HEK293 (cell line): ENCODE measurements around the gene TNS3.

ENCODE experiments used
- CTCF ChIP-seq: fragments of 450-650 bp; formaldehyde crosslinking; IDR thresholded peaks from 2 replicates; pipeline ENCODE4 v1.5.1; 2016; ENCODE audit warnings: missing biosample characterization, missing genetic modification characterization
- HOXA7 ChIP-seq: sonication (generic); formaldehyde crosslinking; IDR thresholded peaks from 2 replicates; pipeline ENCODE4 v1.8.1; 2022; ENCODE audit warnings: missing genetic modification reagents, borderline replicate concordance
- YY1 ChIP-seq: fragments of 450-650 bp; formaldehyde crosslinking; IDR thresholded peaks from 2 replicates; pipeline ENCODE4 v1.5.1; 2018; ENCODE audit warnings: missing biosample characterization, missing genetic modification characterization
- ZFHX2 ChIP-seq: fragments of 450-650 bp; formaldehyde crosslinking; conservative IDR thresholded peaks from 2 replicates; pipeline ENCODE4 v1.5.1; 2016; ENCODE audit warnings: missing biosample characterization, missing genetic modification characterization
- ZNF16 ChIP-seq: fragments of 450-650 bp; formaldehyde crosslinking; IDR thresholded peaks from 2 replicates; pipeline ENCODE4 v1.5.1; 2016; ENCODE audit warnings: low read depth, missing biosample characterization, missing genetic modification characterization
- ZNF24 ChIP-seq: fragments of 450-650 bp; formaldehyde crosslinking; IDR thresholded peaks from 2 replicates; pipeline ENCODE4 v1.5.1; 2016; ENCODE audit warnings: missing biosample characterization, missing genetic modification characterization
- ZNF404 ChIP-seq: fragments of 450-650 bp; formaldehyde crosslinking; IDR thresholded peaks from 2 replicates; pipeline ENCODE4 v1.5.1; 2017; ENCODE audit warnings: missing biosample characterization, missing genetic modification characterization
- ZNF529 ChIP-seq: fragments of 450-650 bp; formaldehyde crosslinking; IDR thresholded peaks from 2 replicates; pipeline ENCODE4 v1.5.1; 2017; ENCODE audit warnings: missing genetic modification characterization, missing biosample characterization; ENCODE audit not compliant: insufficient replicate concordance
- ZNF664 ChIP-seq: fragments of 450-650 bp; formaldehyde crosslinking; IDR thresholded peaks from 2 replicates; pipeline ENCODE4 v1.5.1; 2016; ENCODE audit warnings: missing biosample characterization, missing genetic modification characterization
- ZNF76 ChIP-seq: fragments of 450-650 bp; formaldehyde crosslinking; IDR thresholded peaks from 2 replicates; pipeline ENCODE4; 2016; ENCODE audit warnings: low read depth, missing biosample characterization, missing genetic modification characterization, borderline replicate concordance
- ZNF768 ChIP-seq: fragments of 450-650 bp; formaldehyde crosslinking; IDR thresholded peaks from 2 replicates; pipeline ENCODE4 v1.5.1; 2018; ENCODE audit warnings: missing biosample characterization, mild to moderate bottlenecking, missing genetic modification characterization
- TF ChIP-seq, protein P1 (sequence below): fragments of 450-650 bp; IDR thresholded peaks from 2 replicates; pipeline ENCODE4 v1.5.1; 2018; ENCODE audit warnings: missing biosample characterization, mild to moderate bottlenecking, missing genetic modification characterization
- TF ChIP-seq, protein P2 (sequence below): fragments of 450-650 bp; formaldehyde crosslinking; IDR thresholded peaks from 2 replicates; pipeline ENCODE4 v1.5.1; 2016; ENCODE audit warnings: missing biosample characterization, missing genetic modification characterization

DNA sequence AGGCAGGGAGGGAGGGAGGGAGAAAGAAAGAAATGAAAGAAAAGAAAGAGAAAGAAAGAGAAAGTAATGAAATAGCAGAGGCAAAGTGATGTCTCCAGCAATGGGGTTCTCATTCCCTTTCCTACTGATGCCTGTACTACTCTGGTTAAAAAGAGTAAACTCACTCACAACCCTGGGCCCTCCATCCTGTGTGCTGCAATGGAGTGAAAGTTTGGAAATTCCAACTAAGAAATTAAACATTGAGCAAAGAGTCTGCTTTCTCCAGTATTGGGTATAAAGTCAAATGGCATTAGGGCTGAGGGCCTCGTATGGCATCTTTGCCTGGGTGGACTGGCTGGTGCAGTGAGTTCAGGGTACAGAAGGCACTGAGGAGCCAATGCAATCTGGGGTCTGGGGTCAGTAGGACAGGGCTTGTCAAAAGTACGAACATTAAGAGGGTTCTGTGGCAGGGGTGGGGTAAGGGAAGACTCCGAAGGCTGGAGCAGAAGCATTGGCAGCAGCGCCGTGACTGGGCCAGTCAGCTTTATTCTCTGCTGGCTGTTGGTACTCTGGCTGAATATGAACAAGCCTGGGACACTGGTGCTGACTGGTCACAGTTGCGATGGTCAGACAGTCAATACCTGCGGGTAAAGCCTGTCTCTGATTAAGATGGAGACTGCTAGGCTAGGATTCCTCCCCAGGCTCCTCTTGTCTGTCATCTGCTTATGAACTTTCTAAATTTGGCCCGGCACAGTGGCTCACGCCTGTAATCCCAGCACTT lies 24.1 kb upstream of the TNS3 start:
- TF ChIP-seq ZNF24 (tag by site-specific recombination) (no peak), ZFHX2 (tag by site-specific recombination) (no peak), CTCF (tag by site-specific recombination) (no peak), ZNF664 (tag by site-specific recombination) (no peak), ZNF768 (no peak), ZNF76 (tag by site-specific recombination) (no peak), ZNF16 (tag by site-specific recombination) (no peak), ZNF404 (tag by site-specific recombination) (no peak), ZNF529 (tag by site-specific recombination) (no peak), YY1 (tag by site-specific recombination) (no peak), HOXA7 (no peak)
- TF ChIP-seq, protein P1, sequence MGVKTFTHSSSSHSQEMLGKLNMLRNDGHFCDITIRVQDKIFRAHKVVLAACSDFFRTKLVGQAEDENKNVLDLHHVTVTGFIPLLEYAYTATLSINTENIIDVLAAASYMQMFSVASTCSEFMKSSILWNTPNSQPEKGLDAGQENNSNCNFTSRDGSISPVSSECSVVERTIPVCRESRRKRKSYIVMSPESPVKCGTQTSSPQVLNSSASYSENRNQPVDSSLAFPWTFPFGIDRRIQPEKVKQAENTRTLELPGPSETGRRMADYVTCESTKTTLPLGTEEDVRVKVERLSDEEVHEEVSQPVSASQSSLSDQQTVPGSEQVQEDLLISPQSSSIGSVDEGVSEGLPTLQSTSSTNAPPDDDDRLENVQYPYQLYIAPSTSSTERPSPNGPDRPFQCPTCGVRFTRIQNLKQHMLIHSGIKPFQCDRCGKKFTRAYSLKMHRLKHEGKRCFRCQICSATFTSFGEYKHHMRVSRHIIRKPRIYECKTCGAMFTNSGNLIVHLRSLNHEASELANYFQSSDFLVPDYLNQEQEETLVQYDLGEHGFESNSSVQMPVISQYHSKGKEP (tag by site-specific recombination), result no peak
- TF ChIP-seq, protein P2, sequence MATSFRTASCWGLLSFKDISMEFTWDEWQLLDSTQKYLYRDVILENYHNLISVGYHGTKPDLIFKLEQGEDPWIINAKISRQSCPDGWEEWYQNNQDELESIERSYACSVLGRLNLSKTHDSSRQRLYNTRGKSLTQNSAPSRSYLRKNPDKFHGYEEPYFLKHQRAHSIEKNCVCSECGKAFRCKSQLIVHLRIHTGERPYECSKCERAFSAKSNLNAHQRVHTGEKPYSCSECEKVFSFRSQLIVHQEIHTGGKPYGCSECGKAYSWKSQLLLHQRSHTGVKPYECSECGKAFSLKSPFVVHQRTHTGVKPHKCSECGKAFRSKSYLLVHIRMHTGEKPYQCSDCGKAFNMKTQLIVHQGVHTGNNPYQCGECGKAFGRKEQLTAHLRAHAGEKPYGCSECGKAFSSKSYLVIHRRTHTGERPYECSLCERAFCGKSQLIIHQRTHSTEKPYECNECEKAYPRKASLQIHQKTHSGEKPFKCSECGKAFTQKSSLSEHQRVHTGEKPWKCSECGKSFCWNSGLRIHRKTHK (tag by site-specific recombination), result no peak
